Type B pancreatic cell (in vitro differentiated cells): ENCODE measurements around the gene ITSN1. TPM values are rescaled to one million over a fixed set of nuclear protein-coding genes. Genes with fewer than 3 reads are reported as not detected.
A peak's percentile ranks its signal among the peaks of the same experiment; 100 is the strongest.

ENCODE experiments used
- DNase-seq: peaks from one replicate; pipeline ENCODE4 v3.0.0; 2021; ENCODE audit warnings: mixed read lengths; ENCODE audit not compliant: unreplicated experiment; ENCODE audit errors: extremely low spot score
- H3K27ac Mint-ChIP-seq: 2 replicates; pipeline ENCODE4 v1.8.0; 2021; ENCODE audit warnings: mild to moderate bottlenecking, mixed read lengths
- H3K27me3 Mint-ChIP-seq: 2 replicates; pipeline ENCODE4 v1.8.0; 2021; ENCODE audit warnings: mixed read lengths
- H3K36me3 Mint-ChIP-seq: 2 replicates; pipeline ENCODE4 v1.8.0; 2021; ENCODE audit warnings: mixed read lengths
- H3K4me1 Mint-ChIP-seq: one replicate; pipeline ENCODE4 v1.8.0; 2021; ENCODE audit warnings: mixed read lengths; ENCODE audit not compliant: unreplicated experiment
- H3K4me3 Mint-ChIP-seq: 2 replicates; pipeline ENCODE4 v1.8.0; 2021; ENCODE audit warnings: mild to moderate bottlenecking, mixed read lengths
- H3K9me3 Mint-ChIP-seq: 2 replicates; pipeline ENCODE4 v1.8.0; 2021; ENCODE audit warnings: mixed read lengths
- CTCF ChIP-seq: fragments of 200-600 bp; sonication (generic); conservative IDR thresholded peaks from 2 replicates; pipeline ENCODE4 v1.5.0; 2021; ENCODE audit warnings: antibody characterized with exemption, mild to moderate bottlenecking
- total RNA-seq: library from RNA; stranded (reverse); gene quantifications from 2 replicates; pipeline ENCODE4 v1.2.1, GENCODE V29; 2021; ENCODE audit warnings: low replicate concordance

The ITSN1 gene
- total RNA-seq, 1 donor from 2014 or later: 89.1 TPM

GRCh38 chr21:33893917-33894316 is 251.6 kb downstream of the ITSN1 start:
- no peak for TF ChIP-seq CTCF
- Mint-ChIP-seq H3K4me3 (no peak overlapping the region), H3K36me3 (no peaks in the 10 kb centered on the region), H3K9me3 (no peaks in the 10 kb centered on the region), H3K27me3 (peaks cover 5% of the 10 kb centered on the region), H3K4me1 (peaks cover 29% of the 10 kb centered on the region), H3K27ac (no peak overlapping the region)
- DNase-seq: no peak

GRCh38 chr21:33894736-33895288 is 252.5 kb downstream of the ITSN1 start:
- peak; percentile 80 for TF ChIP-seq CTCF
- peak overlapping the region; percentile 80 for H3K4me3 Mint-ChIP-seq
- peak; percentile 84 for DNase-seq

GRCh38 chr21:33895356-33895755 is 253.1 kb downstream of the ITSN1 start:
- Mint-ChIP-seq H3K27me3 (peaks cover 5% of the 10 kb centered on the region), H3K4me1 (peaks cover 29% of the 10 kb centered on the region), H3K27ac (peak overlapping the region; percentile 68), H3K4me3 (peak overlapping the region; percentile 80), H3K36me3 (peaks cover 6% of the 10 kb centered on the region), H3K9me3 (no peaks in the 10 kb centered on the region)
- no peak for TF ChIP-seq CTCF
- DNase-seq: no peak

More at GRCh38 chr21:33894736-33895288, 252.5 kb downstream of the ITSN1 start:
- Mint-ChIP-seq H3K27ac (peak overlapping the region; percentile 68), H3K36me3 (peaks cover 4% of the 10 kb centered on the region), H3K9me3 (no peaks in the 10 kb centered on the region), H3K27me3 (peaks cover 5% of the 10 kb centered on the region), H3K4me1 (peaks cover 29% of the 10 kb centered on the region)

- no peak for TF ChIP-seq CTCF
- no peak overlapping the region for H3K27ac Mint-ChIP-seq
- H3K27me3 Mint-ChIP-seq: peaks cover 5% of the 10 kb centered on the region
- no peaks in the 10 kb centered on the region for H3K9me3 Mint-ChIP-seq
- H3K4me3 Mint-ChIP-seq: no peak overlapping the region
- peaks cover 10% of the 10 kb centered on the region for H3K36me3 Mint-ChIP-seq
- no peak for DNase-seq
- H3K4me1 Mint-ChIP-seq: peaks cover 32% of the 10 kb centered on the region
These were observed 254.4 kb downstream of the ITSN1 start for GRCh38 chr21:33896691-33897090.

- no peak for DNase-seq
- H3K27ac Mint-ChIP-seq: no peak overlapping the region
- TF ChIP-seq CTCF: no peak
- H3K9me3 Mint-ChIP-seq: no peaks in the 10 kb centered on the region
- H3K36me3 Mint-ChIP-seq: peaks cover 12% of the 10 kb centered on the region
- H3K27me3 Mint-ChIP-seq: peaks cover 5% of the 10 kb centered on the region
- no peak overlapping the region for H3K4me3 Mint-ChIP-seq
- peaks cover 34% of the 10 kb centered on the region for H3K4me1 Mint-ChIP-seq
These were observed 254.8 kb downstream of the ITSN1 start for GRCh38 chr21:33897098-33897497.
